Activated CD4-positive, alpha-beta T cell treated with anti-CD3 and anti-CD28 coated beads, Interleukin-2, Interleukin-4, amounts not matched to agents 100 ng/mL and 50 ng/mL, durations not matched to agents 16 hours and 8 hours (primary cell): ENCODE data around the gene ADAM22.

ENCODE experiments used
- DNase-seq: peaks from one replicate; pipeline ENCODE4 v3.0.0-alpha.2; 2020; ENCODE audit warnings: low spot score

ADAM22 gene

DNA sequence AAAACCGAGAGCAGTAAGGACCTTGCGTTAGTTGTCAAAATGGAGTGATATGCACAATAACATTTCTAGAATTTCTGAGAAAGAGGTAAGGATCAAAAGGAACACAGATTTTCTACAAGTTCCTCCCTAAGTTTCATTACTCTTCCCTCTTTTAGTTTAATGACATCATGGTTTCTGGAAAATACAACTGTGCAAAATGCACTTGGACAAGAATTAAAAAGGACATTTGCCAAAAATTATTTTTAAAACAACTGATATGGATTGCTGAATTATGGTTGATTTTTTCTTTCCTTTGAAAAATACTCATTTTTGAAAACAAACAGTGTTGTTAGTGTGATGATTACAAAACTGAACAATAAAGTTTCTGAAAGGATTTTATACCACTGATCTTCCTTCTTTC is 233.7 kb downstream of the ADAM22 start:
- DNase-seq: no peak

DNA sequence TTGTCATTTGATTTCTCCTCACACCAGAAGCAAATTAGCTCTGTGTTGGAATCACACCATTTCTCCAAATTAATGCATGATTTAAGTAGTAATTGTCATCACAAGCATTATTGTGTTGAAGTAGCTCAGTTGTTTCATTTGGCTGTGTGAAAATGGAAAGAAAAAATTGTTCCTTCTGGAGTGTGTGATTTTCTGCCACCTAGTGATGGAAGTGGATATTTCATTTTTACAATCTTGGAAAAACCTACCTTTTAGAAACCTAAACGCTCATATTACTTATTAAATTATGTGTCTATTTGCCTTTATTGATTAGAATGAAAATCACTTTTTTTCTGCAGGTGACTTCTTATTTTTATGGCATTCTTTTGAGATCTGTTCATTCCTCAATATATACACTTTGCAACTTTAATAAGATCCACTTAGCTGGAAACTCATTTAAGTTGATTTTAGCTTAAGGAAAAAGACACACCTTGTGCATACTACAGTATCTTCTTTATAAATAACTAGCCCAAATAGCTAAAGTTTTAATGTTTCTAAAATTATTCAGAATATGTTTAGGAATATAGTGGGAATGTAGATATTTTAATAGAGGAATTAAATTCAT is 235.8 kb downstream of the ADAM22 start:
- no peak for DNase-seq

DNA sequence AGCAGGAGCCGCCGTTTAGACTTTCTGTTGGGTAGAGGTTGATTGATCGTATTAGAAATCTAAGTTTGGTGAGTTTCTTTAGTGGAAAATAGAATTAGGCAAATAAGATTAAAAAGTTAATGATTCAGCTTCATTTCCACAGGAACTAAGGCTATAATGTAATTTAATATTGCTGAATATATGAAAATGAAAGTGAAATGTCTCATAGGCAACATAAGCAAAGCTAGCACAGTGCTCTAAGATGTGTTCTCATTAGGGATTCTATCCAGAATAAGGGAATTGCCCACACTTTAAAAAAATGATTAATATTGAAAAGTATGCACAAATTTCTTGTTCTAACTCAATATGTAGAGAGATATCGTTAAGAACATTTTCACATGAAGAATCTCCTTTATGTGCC is 238.8 kb downstream of the ADAM22 start:
- no peak for DNase-seq

DNA sequence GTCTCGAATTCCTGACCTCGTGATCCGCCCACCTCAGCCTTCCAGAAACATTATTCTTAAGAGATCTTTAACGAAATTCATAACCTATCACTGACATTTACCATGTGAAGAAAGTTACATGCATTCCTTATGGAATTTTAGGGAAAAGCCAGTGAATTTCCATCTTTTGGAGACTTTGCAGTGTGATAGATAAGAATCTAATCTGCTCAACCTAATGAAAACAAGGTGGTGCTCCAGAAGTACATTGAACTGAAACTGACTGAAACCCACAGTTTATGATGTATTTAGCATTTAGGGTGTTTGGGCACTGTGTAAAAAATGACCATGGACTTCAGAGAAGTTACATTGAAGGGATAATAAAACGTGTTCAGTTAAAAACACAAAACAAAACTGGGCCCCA is 242.1 kb downstream of the ADAM22 start:
- no peak for DNase-seq

DNA sequence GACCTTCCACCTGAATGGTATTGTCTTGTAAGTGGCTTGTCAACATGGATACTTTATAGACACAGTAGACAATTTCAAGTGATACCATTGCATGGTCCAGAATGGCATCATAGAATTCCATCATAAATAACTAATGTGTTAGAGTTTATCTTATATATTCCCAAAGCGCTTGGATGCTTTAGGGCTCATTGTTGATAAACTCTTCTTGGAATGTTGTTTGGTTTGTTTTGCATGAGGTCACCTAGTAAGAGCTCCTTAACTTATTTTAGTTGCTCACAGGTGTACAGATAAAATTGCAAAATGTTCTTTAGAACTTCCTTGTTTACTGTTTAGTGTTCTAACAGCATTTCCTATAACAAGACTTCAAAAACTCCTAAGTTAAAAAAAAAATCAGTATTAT is 249.0 kb downstream of the ADAM22 start:
- no peak for DNase-seq

DNA sequence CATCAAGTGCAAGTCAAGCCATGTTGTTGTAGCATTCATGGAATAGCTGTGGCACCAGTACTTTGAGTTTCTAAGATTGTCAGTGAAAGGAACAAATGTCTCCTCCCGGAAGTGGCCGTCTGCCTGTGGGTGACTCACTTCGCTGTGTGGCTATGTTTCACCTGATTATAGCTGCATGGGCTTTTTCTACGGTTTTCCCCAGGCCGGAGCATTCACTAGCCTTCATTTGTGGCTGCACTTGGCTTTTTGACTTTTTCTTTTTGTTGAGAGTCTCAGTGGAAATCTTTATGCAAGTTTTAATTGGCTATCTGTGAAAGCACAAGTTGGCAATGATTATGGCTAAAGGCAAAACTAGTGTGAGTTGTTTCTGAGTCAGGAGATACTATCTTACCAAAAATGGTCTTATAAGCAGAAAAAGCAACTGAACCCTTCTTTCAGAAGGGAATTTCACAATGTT is 250.8 kb downstream of the ADAM22 start:
- DNase-seq: peak; percentile 25

DNA sequence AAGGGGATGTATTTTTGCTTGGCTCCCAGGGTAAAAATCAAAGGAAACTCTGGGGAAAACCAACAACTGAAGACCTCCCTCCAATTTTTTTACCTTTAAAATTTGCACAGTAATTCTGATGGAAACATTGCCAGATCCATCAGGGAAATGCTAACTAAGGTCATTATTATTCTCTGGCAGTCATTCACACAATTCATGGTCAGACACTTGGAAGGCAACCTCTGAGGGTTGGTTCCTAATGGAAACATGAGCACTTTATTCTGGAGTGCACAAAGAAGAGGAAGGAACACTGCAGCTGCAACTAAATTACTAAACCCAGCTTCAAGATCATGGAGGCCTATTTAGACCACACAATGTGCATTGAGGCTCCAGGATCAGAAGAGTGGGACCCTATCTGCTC is 251.6 kb downstream of the ADAM22 start:
- no peak for DNase-seq

DNA sequence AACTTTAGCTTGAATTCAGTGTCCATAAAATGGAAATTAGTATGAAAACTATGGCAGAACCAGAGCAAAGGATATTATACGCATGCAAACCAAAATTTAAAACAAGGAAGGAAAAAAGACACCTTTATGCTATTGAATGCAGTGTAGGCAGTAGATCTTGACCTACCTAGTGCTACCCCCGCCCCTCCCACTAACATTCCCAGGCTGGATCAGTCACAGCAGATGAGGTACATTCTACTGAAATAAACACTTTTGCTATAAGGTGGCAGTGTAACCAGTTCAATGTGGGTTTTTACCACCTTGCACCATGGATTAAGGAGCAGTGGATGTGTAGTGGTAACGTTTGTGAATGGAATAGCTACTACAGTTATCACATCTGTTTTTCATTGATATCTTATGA is 257.9 kb downstream of the ADAM22 start:
- DNase-seq: no peak

DNA sequence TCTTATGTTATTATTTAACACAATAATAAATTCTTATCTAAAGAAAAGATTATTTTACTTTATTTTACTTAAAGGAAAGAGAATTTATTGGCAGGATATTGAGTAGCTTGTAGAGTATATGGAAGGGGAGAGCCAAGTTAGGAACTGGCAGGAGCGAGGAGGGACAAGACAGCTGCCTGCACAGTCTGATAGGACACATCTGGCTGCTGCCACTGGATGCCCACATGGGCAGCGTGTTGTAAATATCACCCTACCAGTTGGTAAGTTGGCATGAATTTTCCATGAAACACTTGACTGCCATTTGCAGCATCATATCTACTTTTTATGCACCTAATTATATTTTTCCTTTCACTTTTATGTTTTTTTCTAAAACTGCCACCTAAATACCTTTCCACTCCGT is 266.2 kb downstream of the ADAM22 start:
- no peak for DNase-seq

DNA sequence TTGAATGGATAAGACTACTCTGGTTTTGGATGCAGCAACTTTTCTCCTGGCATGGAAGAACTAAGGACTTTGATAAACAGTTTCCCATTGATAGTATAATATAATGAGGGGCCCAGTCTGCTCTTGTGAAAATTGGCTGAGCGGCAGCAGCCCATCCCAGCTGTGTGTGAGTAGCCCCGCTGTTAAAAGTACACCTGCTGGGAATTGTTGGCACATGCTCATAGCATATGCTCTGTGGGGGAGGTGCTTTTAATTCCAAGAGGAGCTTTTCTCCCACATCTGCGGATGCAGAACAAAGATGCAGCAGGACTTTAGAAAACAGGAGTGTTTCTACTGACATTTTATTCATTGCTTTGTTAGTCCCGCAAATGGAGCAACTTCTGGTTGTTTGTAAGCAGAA is 266.7 kb downstream of the ADAM22 start:
- no peak for DNase-seq

DNA sequence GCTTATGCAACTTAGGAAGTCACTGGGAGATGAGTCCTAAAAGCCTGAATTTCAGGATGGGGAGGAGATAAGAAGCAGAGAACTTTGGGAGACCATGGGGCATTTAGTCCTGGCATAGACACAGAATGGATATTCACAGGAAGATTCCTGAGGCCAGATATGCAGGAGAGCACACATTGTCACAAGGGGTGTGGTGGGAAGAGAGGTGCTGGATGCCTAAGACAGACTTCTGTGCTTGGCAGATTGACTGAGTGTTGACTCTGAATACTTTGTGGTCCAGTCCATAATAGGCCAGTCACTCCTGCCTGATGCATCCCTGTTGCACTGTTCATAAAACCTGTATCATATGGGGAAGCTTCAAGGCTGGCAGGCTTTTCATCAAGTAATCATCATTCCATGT is 267.3 kb downstream of the ADAM22 start:
- DNase-seq: no peak

DNA sequence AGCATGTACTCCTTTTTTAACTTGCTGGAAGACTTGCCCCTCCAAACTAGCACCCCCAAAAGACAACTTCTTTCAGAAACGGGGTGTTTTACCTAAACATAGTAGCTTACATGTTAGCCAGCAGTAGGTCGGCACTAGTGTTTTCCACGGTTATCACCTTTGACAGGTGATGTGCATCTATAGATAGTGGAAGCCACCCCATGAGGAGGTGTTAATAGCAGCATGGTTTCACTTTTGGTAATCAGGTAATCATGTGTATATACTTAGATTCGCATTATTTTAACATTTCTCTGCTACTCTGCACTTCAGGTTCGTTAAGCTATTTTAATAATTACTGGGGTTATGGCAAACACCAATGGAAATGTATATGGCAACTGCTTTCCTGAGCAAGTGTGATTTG is 268.2 kb downstream of the ADAM22 start:
- no peak for DNase-seq

DNA sequence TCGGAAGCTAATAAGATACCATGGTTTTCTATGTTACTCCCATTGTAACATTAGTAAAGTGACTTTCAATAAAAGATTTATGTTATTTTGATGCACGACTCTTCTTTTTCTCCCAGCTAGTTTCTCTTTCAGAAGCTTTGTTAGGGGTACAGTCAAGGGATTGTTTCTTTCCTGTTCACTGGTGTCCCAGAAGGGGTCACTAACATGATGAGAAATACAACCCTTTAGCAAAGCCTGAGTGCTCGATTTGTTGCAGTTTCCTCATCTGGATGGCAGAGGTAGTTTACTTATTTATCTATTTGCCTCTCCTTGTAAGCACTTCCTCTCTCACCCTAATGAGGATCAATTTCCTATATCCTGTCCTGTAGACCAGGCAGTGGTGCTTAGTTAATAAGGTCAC is 268.7 kb downstream of the ADAM22 start:
- DNase-seq: no peak

DNA sequence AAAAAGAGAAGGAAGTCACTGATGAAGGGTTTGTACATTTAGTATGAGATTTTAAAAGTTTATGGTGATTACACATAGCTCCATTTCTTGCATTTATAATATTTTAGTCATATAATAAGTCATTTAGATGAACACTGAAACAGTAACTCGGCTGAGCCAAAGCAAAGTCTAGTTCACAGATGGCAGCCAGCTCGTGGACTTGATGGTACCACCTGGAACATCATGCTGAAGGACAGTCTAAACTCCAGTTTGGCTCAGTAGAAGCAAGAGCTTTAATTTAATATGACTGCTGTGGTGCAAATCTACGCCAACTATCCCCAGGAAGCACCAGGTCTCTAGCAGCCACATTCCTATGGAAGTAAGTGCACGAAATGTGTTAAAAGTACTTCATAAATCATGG is 269.4 kb downstream of the ADAM22 start:
- DNase-seq: no peak

DNA sequence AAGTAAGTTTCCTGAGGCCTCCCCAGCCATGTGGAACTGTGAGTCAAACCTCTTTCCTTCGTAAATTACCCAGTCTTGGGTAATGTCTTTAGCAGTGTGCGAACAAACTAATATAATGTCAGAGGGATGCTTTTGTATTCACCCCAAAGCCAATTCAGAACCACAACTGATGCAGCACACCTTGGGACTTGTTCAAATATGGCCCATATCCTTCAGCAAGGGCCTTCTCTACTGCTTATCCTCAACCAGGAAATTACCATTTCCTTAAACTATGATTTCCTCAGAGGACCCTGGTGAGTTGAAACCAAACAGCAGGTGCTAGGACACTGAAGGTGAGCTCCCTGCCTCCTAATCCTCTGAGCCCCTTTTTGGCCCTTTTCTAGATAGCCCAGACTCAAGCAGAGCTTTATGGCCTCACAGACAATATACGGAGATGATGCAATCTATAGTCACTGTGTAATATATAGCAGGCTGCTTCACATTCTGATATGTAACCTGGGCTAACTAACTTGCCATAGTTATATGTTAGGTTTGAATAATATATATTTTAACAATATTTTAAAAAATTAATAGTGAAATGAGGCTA is 270.6 kb downstream of the ADAM22 start:
- DNase-seq: no peak

DNA sequence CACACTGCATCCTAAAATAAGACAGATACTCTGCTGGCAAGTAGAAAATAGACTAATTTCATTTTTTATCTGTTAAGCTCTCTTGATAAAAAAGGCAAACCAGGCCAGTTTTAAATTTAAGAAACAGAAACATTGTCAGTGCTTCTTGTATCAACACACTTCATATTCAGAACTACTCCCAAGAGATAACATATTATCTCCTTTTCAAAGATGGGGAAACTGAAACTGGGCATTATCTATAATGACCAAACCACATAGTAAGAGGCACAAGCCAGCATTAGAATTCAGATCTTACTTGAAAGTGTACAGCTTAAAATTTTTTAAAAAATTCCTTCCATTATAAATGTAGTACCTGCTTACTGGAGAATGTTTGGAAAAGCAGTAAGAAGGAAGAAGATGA is 271.1 kb downstream of the ADAM22 start:
- no peak for DNase-seq

DNA sequence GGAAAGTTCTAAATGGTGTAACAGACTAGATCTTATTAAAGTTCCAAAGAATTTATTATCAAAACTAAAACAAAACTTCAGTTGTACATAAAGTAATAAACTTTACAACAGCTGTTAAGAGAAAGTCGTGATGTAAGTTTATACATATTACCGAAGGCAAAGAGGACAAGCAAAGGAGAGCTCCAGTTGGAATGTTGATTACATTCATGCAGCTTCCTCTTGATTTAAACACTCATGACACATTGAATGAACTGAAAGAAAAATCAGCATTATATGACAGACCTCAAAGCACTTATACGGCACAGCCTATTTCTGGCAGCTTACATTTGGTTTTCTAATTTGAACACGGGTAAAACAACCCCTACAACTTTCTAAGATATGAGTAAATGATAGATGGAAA is 272.2 kb downstream of the ADAM22 start:
- no peak for DNase-seq

DNA sequence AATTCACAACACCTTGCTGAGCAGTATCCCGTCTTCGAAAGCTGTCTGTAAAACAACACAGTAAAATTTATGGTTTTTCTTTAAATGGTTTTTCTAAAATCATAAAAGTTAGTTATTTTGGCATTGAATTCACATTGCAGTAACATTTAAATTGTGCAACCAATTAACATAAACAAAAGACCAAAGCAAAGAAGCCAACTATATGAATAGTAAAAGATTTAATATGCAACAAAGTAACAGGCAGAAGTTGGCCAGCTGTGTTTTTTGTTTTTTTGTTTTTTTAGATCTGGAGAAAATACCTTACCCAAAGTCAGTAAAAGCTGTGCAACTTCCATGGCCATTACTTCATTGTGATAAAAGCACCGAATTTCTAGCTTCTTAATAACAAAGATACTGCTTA is 274.5 kb downstream of the ADAM22 start:
- DNase-seq: no peak

DNA sequence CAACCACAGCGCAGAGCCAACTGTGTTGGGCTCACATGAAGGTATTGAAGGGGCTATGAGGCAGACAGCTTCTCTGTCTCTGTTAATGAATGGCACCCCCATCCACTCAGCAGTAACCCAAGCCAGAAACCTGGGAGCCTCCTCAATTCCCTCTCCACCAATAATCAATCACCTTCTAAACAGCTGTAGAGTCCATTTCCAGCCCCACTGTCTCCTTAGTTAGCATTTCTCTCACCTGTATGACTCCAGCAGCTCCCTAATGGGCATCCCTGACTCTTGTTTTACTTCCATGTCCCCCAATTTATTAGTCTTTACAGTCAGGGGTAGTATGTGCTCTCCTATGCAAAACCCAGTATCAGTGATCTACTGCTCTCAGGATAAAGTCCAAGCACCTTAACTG is 278.9 kb downstream of the ADAM22 start:
- DNase-seq: no peak

DNA sequence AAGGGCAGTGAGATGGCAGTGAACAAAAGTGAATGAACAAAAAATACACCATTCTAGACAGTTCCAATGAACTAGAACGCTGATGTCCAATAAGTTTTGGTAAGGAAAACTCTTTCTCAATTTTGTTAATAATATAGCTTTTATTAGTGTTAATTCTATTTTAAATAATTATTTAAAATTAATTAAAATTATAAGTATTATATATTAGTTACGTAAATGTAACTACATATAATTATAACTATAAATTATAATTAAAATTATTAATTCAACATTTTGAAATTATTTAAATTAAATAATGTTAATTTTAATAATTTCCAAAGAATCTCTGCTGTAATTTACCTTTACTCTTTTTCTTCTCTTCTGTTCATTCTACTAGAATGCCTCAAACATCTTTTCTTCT is 280.4 kb downstream of the ADAM22 start:
- DNase-seq: no peak

DNA sequence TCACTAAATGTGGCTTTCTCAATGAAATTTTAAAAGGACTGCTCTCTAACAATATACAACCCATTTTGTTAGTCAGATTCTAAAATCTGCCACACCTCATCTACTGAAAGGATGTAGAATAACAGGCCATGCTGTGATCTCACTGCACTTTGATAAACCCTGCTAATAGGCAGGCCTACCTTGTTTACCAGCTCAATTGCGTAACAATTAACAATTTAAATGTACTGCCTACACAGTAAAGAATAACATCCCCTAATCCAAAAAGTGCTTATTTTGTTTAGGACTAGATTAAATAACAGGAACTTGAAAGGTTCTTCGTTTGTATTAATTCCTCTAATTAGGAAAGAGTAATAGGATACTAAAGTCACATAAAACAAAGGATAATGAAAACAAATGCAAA is 281.2 kb downstream of the ADAM22 start:
- no peak for DNase-seq

DNA sequence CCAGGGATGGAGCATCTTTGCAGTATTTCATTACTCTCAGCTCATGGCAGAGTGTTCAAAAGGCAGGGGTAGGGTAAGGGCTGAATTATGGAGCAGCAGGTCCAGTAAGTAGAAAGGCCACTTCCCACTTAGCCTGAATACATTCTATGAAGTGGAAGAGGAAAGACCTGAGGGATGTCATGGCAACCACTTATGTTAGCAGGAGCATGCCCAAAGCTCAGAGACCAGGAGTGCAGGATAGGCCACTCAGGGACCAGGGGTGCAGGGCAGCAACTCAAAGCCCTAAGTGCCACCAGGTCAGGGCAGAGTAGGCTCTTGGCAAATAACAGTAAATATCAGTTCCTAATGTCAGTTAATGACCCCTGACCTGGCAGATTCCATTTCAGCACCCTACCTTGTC is 282.2 kb downstream of the ADAM22 start:
- DNase-seq: no peak

DNA sequence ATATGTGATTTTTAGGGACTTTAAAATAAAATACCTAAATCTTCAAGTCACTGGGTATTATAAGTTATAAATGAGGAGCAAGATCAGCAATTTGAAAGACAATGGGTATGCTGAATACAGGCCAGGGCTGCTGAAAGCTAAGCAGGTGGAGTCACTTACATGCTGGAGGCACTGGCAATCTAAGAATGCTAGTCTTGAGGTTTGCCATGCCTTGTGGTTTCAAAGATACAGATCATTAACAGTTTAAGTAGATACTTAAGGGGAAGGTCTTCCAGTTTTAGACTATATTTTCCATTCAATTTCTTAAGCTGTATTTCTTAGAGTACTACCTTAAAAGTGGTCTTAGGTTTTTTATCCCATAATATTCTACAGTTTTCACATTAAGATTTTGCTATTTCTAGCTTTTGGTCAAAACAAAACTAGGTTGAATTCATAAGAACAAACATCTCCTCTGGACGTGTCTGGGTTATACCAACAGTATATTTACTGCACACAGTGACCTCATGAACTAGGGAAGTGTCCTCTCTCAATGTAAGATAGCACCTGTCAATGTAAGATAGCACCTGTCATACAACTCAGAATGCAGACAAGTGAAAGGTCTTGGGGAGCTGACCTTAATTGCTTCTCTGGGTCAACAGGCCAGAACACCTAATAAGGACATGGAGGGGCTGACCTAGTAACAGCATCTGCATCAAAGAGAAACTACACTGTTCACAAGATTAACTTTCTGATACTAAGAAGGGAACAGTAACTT is 283.8 kb downstream of the ADAM22 start:
- DNase-seq: peak; percentile 43

DNA sequence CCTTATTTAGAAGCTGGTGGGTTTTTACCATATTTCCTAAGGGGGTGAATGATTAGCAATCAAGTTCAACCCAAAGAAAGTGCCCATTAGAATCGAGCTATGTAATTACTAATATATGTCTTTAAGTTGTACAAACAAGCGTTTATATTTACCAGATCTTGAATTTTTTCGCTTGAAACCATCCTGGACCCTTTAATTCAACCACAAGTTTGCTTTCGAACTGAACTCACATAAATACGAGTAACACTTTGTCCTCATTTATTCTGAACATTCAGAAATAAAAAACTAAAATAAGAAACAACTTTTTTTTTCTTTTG is 284.3 kb downstream of the ADAM22 start:
- no peak for DNase-seq
